Stimulated activated CD8-positive, alpha-beta memory T cell treated with anti-CD3 and anti-CD28 coated beads, Interleukin-4, amount 100 ng/mL, for 24 hours (primary cell): ENCODE measurements around the gene P2RY8.
A peak's percentile ranks its signal among the peaks of the same experiment; 100 is the strongest.
"Not testable (repeated sequence)": the region's sequence is repeated elsewhere in the genome, so short reads cannot be mapped to it uniquely, and the experiment has no call there.

ENCODE experiments used
- DNase-seq: peaks from one replicate; pipeline ENCODE4 v3.0.0-alpha.2; 2020; ENCODE audit warnings: low read depth

The P2RY8 gene, protein sequence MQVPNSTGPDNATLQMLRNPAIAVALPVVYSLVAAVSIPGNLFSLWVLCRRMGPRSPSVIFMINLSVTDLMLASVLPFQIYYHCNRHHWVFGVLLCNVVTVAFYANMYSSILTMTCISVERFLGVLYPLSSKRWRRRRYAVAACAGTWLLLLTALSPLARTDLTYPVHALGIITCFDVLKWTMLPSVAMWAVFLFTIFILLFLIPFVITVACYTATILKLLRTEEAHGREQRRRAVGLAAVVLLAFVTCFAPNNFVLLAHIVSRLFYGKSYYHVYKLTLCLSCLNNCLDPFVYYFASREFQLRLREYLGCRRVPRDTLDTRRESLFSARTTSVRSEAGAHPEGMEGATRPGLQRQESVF

DNA sequence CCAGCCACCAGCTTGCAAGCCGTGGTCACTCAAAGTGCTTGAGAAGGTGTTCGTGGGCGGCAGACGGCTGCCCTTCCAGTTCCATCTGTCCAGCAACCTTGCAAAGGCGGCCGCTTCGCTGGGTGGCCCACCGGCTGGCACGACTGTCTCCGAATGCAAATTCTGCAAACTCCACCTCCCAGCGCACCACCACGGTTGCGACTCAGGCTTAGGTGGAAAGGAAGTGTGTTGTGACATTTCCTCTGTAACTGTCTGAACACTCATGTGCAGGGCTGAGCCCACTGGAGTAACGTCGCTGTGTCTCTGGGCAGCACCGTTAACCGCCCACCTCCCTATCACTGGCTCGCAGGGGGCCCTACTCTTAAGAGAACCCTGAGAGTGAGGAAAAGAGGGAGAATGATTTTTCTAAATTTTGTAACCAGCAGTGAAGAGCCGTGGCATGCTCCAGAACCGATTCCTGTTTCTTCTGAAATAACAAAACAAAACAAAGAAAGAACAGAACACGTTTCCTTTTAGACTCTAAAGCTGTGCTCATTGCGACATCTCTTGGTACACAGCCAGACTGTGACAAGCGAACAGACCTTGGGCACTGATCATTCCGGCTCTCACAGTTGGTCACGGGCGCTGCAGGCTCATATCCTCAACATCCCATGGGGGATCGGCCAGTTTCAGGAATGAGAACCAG lies at the start of gene P2RY8:
Gene P2RY8 (minus strand): TSS at position 155 of the 685 bp plus-strand sequence. CDS start 70,627 bp downstream, outside the sequence.
- DNase-seq: peak; percentile 59

GRCh38 chrX:1584237-1585011 lies 47.4 kb upstream of the P2RY8 start:
- no peak for DNase-seq

GRCh38 chrX:1582686-1583437 lies 45.9 kb upstream of the P2RY8 start:
- DNase-seq: peak; percentile 35

GRCh38 chrX:1581132-1581531 lies 44.1 kb upstream of the P2RY8 start:
- peak; percentile 61 for DNase-seq

- DNase-seq: no peak
Measured at GRCh38 chrX:1578511-1579173, 41.7 kb upstream of the P2RY8 start.

DNA sequence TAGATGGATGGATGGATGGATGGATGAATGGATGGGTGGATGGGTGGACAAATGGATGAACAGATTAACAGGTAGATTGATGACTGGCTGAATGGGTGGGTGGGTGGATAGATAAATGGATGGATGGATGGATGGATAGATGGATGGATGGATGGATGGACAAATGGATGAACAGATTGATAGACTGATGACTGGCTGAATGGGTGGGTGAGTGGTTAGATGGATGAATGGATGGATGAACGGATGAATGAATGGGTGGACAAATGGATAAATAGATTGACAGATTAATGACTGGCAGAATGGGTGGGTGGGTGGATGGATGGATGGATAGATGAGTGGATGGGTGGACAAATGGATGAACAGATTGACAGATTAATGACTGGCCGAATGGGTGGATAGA lies 40.9 kb upstream of the P2RY8 start:
- no peak for DNase-seq

GRCh38 chrX:1576201-1576992 lies 39.4 kb upstream of the P2RY8 start:
- no peak for DNase-seq

DNA sequence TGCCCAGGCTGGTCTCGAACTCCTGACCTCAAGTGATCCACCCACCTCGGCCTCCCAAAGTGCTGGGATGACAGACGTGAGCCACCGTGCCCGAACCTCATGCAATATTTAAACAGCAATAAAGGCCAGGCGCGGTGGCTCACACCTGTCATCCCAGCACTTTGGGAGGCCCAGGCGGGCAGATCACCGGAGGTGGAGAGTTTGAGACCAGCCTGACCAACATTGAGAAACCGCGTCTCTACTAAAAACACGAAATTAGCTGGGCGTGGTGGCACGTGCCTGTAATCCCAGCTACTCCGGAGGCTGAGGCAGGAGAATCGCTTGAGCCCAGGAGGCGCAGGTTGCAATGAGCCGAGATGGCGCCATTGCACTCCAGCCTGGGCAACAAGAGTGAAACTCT lies 37.2 kb upstream of the P2RY8 start:
- not testable (repeated sequence) for DNase-seq

DNA sequence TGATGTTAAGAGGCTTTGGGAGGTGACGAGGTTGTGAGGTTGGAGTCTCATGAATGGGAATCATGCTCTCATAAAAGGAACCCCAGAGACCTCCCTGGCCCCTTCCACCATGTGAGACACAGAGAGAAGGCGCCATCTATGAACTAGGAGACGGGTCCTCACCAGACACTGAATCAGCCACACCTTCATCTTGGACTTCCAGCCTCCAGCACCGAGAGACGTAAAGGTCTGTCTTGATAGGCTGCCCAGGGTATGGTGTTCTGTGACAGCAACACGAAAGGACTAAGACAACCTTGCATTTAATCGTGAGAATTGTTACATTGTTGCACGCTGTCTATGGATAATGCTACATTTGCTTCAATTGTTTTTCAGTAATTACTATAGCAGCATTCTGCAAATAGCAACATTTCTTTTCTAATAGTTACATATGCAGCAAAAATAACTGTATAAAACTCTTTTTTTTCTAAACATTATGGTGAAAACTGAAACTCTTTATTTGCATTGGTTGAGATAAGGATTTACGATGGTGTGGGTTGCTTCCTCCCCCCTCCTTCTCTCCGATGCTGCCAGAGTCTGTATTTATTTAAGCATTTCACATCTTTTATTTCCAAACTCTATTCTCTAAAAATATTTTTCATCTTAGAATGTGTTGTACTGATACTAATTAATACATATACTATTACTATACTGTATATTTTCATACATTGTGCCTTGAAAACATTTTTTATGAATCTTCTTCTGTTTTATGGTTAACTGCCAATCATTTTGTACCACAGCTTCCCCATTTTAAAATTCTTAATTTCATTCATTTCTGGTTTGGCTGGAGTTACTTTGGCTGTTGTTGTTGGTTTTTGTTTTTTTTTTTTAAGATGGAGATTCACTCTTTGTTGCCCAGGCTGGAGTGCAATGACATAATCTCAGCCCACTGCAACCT lies 28.0 kb upstream of the P2RY8 start:
- no peak for DNase-seq

DNA sequence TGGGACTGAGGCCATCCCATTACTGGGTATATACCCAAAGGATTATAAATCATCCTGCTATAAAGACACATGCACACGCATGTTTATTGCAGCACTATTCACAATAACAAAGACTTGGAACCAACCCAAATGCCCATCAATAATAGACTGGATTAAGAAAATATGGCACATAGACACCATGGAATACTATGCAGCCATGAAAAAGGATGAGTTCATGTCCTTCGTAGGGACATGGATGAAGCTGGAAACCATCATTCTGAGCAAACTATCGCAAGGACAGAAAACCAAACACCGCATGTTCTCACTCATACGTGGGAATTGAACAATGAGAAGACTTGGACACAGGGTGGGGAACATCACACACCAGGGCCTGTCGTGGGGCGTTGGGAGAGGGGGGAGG lies 27.1 kb upstream of the P2RY8 start:
- DNase-seq: not testable (repeated sequence)

DNA sequence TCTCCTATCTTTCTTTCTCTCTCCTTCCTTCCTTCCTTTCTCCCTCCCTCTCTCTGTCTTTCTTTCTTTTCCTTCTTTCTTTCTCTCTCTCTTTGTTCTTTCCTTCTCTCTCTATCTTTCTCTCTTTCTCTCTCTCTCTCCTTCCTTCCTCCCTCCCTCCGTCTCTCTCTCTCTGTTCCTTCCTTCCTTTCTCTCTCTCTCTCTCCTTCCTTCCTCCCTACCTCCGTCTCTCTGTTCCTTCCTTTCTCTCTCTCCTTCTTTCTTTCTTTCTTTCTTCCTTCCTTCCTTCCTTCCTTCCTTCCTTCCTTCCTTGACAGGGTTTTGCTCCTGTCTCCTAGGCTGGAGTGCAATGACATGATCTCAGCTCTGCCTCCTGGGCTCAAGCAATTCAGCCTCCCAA lies 24.2 kb upstream of the P2RY8 start:
- no peak for DNase-seq

- DNase-seq: no peak
Measured at GRCh38 chrX:1558761-1559468, 21.9 kb upstream of the P2RY8 start.

- not testable (repeated sequence) for DNase-seq
Measured at GRCh38 chrX:1557442-1557841, 20.5 kb upstream of the P2RY8 start.

GRCh38 chrX:1555370-1555769 lies 18.4 kb upstream of the P2RY8 start:
- DNase-seq: no peak

DNA sequence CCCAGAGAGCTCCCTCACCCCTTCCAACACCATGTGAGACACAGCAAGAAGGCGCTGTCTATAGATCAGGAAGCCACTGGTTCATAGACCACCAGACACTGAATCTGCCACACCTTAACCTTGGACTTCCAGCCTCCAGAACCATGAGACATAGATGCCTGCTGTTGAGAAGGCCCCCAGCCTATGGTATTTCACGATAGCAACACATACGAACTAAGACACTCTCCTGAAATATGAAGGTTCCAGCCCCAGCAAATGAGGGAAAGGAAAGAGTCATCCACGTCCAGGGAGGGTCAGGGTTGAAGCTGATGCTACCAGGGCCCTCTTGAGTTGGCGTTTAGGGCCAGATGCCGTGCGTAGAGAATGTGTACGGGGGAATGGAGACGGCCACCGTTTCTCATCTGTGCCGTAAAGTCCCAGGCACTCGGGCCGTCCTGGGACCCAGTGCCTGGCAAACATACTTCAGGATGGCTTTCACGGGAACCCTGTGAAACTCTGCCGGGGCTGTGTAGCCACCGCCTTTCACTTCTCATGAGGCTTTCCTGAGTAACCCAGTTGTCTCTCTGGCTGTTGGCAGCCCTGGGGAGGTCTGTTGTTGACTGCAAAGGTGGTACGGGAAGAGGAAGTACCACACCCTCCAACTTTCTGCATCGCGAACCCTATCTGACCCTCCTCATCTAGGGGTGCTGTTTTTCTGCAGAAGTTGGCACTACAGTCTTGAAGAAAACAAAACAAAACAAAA lies 17.7 kb upstream of the P2RY8 start:
- DNase-seq: no peak

DNA sequence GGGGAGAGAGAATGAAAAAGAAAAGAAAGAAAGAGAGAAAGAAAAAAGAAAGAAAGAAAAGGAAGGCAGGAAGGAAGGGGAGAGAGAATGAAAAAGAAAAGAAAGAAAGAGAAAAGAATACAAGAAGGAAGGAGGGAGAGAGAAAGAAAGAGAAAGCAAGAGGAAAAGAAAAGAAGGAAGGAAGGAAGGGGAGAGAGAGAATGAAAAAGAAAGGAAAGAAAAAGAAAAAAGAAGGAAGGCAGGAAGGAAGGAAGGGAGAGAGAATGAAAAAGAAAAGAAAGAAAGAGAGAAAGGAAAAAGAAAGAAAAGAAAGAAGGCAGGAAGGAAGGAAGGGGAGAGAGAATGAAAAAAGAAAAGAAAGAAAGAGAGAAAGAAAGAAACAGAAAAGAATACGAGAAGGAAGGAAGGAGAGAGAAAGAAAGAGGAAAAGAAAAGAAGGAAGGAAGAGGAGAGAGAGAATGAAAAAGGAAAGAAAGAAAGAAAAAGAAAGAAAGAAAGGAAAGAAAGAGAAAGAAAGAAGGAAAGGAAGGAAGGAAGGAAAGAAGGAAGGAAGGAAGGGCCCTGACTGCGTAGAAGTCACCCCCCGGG lies 15.1 kb upstream of the P2RY8 start:
- DNase-seq: no peak

DNA sequence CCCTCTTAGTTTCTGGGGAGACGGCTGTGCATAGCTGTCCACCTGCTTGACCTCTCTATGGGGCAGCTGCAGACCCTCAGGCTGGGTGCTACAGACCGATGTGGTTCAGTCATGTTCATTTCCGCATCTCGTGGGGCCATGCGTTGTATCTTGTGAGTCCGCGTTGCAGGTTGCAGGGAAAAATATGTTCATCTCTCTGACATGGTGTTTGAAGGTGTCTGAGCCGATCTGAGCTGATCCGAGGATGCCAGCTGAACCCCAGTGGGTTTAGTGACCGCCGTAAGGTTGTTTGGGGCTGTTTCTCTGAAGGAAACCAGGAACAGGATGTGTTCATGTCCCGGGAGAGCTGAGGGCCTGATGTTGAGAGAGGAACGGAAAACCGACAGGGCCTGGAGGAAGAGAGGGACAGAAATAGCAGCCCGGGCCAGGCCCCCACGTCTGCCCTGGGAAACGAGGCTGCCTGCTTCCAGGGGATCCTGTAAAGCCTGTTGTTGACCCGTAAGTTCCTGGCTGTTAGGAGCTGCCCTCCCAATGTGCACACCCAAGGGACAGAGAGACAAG lies 9.8 kb upstream of the P2RY8 start:
- no peak for DNase-seq
